Erythroblast (primary cell): ENCODE results near the gene TRIM25.

ENCODE experiments used
- GATA1 ChIP-seq: IDR thresholded peaks from 2 replicates; pipeline ENCODE4 v1.6.1; 2011; ENCODE audit warnings: low read depth, mild to moderate bottlenecking, control low read depth, low read length, moderate library complexity
- POLR2A ChIP-seq: IDR thresholded peaks from 2 replicates; pipeline ENCODE4 v1.6.1; 2011; ENCODE audit warnings: mild to moderate bottlenecking, low read length

GRCh38 chr17:56886288-56886731 lies 27.5 kb downstream of the TRIM25 start:
- TF ChIP-seq POLR2A, result no peak
- TF ChIP-seq GATA1, result no peak
